ENCODE measurements around the gene PGP.

The PGP gene

DNA sequence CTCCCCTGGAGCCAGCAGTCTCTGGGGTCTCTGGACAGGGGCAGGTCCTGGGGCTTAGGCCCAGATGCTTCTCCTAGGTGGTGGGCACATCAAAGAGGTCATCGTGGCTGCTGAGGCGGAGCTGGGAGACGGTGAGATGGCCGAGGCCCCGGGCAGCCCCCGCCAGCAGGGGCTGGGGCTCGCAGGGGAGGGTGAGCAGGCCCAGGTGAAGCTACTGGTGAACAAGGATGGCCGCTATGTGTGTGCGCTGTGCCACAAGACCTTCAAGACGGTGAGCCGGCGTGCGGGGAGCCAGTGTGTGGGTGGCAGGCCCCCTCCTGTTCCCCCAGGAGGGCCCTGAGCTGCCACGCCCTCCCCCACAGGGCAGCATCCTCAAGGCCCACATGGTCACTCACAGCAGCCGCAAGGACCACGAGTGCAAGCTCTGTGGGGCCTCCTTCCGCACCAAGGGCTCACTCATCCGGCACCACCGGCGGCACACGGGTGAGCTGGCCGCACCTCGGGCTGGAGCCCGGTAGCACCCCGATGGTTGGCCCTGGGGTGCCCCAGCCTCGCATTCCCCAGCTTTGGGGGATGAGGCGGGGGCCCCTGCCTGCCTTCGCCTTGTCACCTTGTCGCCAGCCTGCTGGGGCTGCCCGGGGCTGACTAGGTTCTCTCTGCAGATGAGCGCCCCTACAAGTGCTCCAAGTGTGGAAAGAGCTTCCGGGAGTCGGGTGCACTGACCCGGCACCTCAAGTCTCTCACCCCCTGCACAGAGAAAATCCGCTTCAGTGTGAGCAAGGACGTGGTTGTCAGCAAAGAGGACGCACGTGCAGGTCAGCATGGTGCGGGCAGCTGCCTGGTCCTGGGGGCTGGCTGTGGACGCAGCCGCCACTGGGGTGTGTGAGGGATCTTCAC lies 17.7 kb upstream of the PGP start:
- DNase-seq (ENCODE audit: low read depth): no peak
- TF ChIP-seq, protein P1, sequence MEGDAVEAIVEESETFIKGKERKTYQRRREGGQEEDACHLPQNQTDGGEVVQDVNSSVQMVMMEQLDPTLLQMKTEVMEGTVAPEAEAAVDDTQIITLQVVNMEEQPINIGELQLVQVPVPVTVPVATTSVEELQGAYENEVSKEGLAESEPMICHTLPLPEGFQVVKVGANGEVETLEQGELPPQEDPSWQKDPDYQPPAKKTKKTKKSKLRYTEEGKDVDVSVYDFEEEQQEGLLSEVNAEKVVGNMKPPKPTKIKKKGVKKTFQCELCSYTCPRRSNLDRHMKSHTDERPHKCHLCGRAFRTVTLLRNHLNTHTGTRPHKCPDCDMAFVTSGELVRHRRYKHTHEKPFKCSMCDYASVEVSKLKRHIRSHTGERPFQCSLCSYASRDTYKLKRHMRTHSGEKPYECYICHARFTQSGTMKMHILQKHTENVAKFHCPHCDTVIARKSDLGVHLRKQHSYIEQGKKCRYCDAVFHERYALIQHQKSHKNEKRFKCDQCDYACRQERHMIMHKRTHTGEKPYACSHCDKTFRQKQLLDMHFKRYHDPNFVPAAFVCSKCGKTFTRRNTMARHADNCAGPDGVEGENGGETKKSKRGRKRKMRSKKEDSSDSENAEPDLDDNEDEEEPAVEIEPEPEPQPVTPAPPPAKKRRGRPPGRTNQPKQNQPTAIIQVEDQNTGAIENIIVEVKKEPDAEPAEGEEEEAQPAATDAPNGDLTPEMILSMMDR (IDR thresholded peaks at IDR 0.05; ENCODE audit: low read depth, low read length, missing control alignments): no peak
- H3K4me3 ChIP-seq (ENCODE audit: low read depth, low read length): no peak overlapping the region

DNA sequence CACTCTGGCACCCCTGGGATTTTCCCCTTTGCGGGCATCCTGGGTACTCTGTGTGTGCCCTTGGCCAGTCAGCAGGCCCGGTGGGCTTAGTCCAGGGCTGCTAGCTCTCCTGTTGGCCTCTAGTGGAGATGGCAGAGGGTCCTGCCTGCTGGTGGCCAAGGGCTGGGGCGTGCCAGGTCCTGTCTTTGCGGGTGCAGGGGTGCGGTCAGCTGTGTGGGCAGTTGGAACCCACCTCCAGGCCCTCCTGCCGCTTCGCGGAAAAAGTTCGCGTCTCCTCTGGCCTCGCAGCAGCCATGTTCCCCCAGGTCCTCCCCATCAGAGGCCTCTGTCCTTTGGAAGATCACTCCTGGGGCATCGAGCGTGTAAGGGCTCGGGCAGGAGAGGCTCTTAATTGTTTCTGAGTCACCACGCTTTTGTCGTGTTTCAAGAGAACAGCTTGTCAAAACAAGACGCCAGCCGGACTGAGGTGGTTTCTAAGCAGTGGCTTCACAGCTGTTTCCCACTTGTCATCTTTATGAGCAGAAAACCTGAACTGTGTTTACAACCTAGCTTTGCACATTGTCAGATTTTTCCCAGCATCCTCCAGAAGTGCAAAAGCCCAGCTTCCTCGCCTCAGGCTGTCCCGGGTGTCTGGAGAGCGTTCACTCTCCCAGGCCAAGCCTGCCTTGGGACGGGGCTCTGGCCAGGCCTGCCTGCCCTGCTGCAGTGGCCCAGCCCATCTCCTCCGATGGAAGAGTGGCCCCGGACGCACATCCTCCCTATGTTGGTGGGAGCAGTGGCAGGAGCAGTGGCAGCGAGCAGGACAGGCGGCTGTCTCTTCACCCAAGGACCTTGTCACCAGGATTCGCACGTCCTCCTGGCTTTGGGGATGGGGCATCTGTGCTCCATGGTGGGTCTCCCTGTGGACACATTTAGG lies 16.6 kb upstream of the PGP start:
- no peak overlapping the region for H3K4me3 ChIP-seq (ENCODE audit: low read depth, low read length)
- DNase-seq (ENCODE audit: low read depth): no peak
- TF ChIP-seq, protein P1 (IDR thresholded peaks at IDR 0.05; ENCODE audit: low read depth, low read length, missing control alignments): no peak

DNA sequence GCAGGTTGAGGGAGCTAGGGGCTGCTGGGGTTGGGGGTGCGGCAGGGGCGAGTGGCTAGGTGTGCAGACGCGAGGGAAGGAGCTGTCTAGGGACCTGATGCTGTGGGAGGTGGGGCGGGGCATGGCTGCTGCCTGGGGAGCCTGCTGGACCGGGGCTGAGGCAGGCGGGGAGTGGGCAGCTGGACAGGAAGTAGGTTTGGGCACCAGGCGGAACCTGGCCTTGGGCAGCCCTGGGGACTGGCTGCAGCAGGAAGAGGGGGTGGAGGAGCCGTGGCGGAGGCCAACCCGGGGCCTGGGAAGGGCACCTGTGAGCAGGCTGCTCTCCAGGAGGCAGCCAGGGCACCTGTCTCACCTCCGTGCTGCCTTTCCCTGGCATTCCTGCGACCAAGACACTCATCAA lies 15.7 kb upstream of the PGP start:
- no peak overlapping the region for H3K4me3 ChIP-seq (ENCODE audit: low read depth, low read length)
- no peak for DNase-seq (ENCODE audit: low read depth)
- TF ChIP-seq, protein P1 (IDR thresholded peaks at IDR 0.05; ENCODE audit: low read depth, low read length, missing control alignments): no peak

DNA sequence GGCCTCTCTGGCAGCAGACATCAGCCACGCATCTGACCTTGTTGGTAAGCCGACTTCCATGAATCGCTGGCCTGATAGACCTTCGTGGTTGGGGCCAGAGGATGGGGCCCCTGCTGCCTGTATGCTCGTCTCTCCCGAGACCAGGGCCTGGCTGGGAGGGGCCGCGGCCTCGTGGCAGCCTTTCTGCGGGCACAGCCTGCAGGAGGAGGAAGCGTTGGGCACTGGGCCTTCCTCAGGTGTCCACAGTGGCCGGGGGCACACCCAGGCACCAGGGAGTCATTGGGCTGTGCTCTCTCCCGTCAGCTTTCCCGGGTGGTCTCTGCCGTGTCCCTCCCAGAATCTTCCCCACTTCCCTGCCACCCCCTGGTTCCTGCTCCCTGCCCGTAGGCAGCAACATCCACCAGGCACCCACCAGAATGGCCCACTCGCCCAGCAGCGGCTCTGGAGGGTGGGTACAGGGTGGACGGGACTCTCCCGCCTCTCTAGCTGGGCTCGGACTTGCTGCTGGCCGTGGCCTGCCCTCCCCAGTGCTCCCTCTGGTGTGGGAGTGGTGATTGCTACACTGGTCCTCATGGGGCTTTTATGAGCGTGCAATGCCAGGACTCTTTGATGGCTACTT lies 15.1 kb upstream of the PGP start:
- no peak for DNase-seq (ENCODE audit: low read depth)
- TF ChIP-seq, protein P1 (IDR thresholded peaks at IDR 0.05; ENCODE audit: low read depth, low read length, missing control alignments): no peak
- no peak overlapping the region for H3K4me3 ChIP-seq (ENCODE audit: low read depth, low read length)

DNA sequence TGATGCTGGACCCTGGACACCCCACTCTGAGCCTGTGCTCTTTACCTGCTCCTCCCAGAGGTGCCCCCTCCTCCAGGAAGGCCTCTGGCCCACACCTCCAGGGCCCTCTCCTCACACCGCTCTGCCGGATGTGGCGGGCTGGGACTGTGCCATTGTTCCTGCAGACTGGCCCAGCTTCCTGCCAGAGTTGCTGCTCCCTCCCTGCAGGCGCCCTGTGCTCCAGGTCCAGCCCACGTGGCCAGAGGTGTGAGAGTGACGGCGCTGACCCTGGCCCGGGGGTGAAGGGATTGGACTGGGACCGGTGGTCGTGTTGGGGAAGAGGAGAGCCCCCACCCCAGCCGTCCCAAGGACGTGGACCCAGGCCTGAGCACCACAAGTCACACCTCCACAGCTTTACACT lies 14.5 kb upstream of the PGP start:
- no peak for DNase-seq (ENCODE audit: low read depth)
- TF ChIP-seq, protein P1 (IDR thresholded peaks at IDR 0.05; ENCODE audit: low read depth, low read length, missing control alignments): no peak

DNA sequence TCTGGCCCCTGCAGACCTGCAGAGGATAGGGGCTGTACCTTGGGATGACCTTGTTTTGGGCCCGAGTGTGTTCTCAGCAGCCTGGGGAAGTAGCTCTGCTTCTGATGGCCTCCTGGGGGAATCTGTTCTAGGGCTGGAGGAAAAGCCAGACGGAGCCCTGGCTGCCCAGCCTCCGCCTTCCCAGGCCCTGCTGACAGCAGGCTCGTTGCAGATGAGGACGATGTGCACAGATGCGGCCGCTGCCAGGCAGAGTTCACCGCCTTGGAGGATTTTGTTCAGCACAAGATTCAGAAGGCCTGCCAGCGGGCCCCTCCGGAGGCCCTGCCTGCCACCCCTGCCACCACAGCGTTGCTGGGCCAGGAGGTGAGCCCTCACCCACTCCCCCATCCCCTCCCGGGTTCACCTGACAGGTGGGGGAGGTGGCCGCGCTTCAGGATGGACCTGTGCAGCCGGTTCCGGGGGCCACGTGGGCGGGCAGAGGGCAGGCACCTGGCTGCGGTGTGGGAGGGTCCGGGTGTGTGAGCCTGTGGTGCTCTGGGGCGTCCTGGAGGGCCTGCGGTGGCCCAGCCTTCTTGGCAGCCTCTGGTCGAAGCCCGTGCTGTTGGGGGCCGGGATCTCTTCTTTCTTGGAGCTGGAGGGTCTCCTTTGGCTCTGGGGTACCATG lies 13.7 kb upstream of the PGP start:
- TF ChIP-seq, protein P1 (IDR thresholded peaks at IDR 0.05; ENCODE audit: low read depth, low read length, missing control alignments): no peak
- H3K4me3 ChIP-seq (ENCODE audit: low read depth, low read length): no peak overlapping the region
- DNase-seq (ENCODE audit: low read depth): no peak

More for the DNA sequence above, 14.5 kb upstream of the PGP start:
- H3K4me3 ChIP-seq (ENCODE audit: low read depth, low read length): no peak overlapping the region

Measured in GM12864 (cell line).